Cerebellar nuclear complex (tissue), 1 donor: Measurements from ENCODE around the gene SLC4A2.
A peak's percentile ranks its signal among the peaks of the same experiment; 100 is the strongest.

Experiments
- DNase-seq, 2 experiments: peaks; one replicate each; lab custom pipeline; 2025; lab: John Stamatoyannopoulos, UW

SLC4A2 gene

DNA sequence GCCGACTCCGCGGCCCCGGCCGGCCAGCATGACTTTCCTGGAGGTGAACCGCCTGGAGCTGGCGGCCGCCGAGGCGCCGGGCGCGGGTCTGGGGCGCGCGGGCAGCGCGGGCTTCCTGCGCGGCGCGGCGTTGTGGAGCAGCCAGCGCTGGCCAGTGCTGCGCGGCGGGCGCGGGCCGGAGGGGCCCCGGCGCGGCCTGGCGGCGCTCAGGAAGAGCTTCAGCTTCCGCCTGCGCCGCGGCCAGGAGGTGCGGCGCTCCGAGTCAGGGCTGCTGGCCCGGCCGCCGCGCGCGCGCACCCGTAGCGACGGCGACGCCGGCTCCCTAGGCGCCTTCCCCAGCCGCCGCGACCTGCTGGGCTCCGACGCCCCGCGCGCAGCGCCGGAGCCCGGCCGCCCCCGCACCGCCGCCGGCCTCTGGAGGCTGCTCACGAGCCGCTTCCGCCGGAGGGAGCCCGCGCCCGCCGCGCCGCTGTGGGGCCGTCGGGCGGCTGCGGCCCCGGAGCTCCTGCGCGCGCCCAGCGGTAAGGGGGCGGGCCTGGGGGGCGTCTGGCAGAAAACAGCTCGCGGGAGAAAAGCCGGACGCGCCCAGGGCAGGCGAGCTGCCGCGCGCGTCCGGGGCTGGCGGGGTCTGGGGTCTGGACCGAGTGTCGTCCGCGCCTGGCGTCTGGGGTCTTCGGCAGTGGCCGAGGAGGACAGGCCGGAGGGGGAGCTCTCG lies 55.9 kb downstream of the SLC4A2 start:
- no peak for DNase-seq

DNA sequence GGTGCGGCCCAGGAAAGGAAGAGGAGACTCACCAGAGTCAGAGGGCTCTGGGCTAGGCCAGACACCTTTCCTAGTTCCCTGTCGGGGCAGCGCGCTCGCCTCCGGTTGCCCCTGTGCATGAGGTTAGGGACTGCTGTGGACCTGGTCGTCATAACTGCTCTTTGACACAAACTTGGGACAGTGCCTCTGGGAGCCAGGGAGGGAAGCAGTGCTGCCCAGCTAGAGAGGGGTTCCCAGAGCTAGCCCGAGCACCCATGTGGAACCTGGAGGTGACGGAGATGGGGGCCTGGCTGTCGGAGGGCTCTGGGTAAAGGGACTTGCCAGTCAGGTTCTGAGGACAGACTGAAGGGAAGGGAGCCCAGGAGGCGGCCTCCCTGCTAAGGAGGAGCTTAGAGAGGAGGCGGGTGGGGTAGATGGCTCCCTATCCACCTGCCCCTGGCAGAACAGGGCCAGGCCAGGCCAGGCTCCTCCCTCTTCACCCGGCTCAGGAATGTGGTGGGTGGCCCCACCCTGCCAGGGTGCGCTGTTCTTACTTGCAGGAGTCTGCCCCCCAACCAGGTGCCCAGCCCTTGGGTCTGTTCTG lies 56.5 kb downstream of the SLC4A2 start:
- no peak for DNase-seq

DNA sequence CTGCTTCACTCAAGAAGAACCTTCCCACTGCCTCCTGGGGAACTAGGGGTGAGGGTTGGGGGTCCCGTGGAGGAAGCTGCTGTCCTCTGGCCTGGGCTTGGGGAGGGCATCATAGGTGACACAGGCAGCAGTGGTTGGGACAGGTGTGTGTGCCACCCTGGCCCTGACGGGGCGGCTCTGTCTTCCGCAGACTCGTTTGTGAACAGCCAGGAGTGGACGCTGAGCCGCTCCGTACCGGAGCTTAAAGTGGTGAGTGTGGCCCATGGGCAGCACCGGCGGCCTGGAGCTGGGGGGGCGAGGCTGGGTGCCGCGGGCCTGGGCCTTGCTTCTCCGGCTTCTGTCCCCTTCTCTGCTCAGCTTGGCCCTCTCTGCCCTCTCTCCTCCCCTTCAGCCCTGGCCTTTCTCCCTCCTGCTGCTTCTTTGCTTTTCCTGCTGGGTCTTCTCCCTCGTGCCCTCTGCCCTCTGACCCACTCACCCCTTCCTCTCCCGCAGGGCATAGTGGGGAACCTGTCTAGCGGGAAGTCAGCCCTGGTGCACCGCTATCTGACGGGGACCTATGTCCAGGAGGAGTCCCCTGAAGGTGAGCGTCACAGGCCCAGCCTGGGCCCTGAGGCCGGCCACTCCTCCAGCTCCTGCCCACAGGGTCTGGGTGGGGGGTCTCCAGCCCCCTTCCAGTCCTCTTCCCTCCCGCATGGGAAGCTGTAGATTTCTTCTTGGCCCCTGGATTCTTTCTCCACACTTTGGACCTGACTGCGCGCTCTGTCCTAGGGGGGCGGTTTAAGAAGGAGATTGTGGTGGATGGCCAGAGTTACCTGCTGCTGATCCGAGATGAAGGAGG lies 57.4 kb downstream of the SLC4A2 start:
- DNase-seq = no peak

DNA sequence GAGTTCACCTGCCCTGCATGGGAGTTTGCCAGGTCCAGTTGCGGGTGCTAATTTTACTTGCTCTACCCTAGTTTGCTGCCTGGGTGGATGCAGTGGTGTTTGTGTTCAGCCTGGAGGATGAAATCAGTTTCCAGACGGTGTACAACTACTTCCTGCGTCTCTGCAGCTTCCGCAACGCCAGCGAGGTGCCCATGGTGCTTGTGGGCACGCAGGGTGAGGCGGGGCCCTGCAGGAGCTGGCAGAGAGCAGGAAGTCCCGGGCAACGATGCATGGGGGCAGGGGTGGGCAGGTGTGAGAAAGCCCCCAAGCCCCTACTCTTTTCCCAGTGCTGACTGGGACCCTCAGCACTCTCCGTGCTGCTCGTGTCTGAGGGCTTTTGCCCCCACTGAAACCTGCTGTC lies 58.2 kb downstream of the SLC4A2 start:
- no peak for DNase-seq

DNA sequence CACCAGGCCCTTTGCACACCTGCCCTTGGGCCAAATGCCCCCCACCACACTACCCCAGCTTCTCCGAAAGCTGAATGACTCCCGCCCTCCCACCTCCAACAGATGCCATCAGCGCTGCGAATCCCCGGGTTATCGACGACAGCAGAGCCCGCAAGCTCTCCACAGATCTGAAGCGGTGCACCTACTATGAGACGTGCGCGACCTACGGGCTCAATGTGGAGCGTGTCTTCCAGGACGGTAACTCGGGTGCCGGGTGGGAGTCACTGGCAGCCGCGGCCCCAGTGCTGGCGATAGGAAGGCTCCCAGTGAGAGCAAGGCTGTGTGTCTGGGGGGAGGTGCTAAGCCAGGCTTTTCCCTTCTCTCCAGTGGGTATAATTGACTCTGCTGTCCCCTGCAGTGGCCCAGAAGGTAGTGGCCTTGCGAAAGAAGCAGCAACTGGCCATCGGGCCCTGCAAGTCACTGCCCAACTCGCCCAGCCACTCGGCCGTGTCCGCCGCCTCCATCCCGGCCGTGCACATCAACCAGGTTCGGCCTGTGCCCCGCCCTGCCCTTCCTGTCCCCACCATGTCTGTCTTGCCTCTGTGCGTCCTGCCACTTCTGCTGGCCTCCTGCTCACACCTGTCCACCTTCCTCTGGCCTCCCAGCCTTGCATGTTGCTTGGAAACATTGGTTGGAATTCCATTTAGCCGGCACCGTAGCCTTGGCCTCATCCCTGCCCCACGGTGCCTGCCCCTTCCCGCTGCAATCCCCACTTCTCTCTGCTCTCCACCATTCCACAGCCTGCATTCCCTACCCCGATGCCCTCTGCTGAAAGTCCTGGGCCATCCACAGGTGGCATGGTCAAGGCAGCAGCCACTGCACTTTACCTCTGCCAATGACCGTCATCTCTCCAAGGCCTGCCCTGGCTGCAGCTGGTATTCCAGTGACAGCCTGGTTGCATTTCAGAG lies 59.0 kb downstream of the SLC4A2 start:
- DNase-seq = no peak

DNA sequence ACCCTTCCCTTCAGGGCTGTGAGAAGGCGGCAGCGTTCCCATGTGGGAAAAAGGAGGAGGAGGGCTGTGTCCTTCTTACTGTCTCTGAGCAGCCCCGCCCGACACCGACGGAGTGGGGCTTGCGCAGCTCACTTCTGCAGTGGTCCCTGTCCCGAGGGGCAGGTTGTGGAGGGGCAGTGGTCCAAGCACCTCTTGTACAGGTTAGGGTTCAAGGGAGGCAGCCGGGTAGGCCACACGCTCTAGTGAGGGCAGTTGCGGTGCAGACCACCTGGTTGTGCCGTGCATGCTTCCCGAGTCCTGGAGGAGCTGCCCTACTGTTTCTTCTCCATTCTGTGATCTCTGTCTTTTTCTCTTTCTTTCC lies 59.6 kb downstream of the SLC4A2 start:
- no peak for DNase-seq

DNA sequence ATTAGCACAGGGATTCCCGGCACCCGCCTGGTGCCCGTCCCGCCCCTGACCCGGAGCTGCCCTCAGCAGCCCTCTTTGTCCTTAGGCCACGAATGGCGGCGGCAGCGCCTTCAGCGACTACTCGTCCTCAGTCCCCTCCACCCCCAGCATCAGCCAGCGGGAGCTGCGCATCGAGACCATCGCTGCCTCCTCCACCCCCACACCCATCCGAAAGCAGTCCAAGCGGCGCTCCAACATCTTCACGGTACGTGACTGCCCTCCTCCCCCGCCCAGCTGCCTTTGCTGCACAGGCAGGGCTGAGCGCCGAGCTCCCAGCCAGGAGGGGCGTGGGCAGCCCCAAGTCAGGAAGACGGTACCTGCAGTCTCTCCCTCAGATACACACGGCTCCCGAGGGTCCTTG lies 60.5 kb downstream of the SLC4A2 start:
- no peak for DNase-seq

DNA sequence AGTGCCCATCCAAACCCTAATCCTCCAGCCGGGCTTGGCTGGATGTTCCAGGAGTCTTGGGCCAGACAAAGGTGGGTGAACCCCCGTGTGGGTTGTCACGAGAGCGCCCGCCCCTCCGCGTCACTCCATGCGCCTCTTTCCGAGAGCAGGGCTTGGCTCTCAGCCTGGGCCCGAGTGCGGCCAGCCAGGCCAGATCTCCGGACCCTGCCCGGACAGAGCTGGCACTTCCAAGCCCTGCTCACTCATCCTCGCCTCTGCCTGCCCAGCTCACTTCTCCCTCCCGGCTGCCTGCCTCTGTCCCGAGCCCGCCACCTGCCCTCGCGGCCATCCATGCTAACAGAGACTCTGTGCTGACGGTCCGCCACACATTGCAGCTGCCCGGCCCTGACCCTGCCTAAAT lies 61.5 kb downstream of the SLC4A2 start:
- no peak for DNase-seq

DNA sequence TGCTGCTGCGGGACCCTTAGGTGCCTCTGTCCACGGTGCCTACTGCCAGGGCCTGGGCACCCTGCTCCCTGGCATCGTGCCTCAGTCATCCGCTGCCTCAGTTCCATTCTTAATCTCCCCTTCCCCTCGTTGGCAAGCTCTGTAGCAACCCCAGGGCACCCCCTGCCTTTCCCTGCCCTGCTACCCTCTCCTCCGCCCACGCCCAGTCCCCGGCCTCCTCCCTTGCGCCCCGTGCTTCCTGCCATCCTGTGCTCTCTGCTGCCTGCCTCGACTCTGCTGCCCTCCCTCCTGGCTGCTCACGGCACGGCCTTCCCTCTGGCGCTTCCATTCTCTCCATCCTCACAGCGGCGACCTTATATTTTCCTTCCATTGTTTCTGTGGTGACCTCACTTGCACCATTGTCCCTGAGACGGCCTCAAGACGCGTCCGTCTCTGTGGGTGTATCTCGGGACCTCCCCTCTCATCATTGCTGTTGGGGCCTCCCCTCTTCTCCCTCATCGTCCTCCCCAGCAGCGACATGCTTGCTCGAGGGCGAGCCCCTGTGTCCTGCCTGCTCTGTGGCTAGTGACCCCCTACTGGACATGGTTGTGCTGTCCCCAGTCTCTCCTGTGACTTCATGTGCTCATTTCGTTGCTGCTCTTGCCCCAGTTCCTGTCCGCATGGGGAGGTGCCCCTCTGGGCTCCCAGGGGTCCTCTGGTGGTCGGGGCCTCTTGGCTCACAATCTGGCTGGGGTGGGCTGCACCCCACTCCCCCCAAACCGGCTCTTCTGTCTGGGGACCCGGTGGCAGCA lies 62.2 kb downstream of the SLC4A2 start:
- no peak for DNase-seq

DNA sequence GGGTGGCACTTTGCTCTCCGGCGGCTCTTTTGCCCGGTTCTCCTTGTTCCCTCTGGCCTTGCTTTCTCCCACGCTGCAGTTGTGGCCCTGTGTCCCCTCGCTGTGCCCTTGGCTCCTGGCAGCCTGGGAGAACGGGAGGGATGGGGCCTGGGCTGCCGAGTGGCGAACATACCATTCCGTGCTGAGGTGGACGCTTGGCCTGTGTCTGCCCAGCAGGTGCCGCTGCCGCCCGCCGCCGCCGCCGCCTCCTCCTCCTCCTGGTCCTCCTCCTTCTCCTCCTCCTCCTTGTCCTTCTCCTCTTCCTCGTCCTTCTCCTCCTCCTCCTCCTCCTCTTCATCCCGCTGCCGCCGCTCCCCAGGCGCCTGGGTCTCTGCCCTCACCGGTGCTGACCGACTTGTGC lies 62.9 kb downstream of the SLC4A2 start:
- DNase-seq = no peak

DNA sequence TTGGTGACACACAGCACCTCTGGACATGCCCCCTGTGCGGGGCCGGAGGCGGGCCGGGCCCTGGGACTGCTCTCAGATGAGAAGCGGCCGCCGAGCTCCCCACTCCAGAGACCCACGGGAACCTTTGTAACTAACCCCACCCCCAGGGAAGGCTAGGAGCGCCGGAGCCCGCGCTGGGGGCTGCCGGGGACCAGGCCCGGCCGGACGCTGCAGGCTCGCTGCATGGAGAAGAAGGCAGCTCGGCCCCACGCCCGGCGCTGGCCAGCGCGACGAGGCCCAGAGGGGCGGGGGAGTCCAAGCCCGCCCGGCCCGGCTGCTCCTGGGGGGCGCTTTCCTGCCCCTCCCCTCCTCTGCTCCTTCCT lies 63.4 kb downstream of the SLC4A2 start:
- no peak for DNase-seq

DNA sequence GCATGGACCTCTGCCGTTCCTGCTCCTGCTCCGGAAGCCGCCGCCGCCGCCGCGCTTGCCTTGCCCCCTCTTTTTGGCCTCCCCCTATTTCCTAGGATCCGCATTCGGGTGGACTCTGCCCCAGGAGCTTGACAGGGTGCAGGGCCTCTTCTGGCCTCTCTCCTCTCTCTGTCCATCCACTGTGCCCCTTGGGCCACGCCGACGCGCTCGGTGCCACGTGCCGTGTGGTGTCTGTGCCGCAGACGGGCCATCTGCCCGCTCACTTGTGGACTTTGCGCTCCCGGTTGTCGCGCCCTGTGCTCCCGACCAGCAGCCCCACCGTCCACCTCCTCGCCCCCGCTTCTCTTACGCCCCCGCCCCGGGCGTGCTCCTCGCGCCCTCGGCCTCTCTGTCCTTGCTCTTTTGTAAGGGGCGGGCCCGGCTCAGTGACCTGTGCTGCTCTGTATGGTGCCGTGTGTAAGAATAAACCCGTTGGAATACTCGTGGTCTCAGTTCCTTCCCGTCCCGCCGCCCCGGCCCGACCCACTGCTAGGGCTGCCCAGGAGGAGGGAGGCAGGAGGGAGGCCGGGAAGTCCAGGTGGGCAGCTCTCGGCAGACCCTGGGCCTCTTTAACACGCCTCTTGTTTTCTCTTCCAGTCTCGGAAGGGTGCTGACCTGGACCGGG lies 63.9 kb downstream of the SLC4A2 start:
- DNase-seq = no peak

DNA sequence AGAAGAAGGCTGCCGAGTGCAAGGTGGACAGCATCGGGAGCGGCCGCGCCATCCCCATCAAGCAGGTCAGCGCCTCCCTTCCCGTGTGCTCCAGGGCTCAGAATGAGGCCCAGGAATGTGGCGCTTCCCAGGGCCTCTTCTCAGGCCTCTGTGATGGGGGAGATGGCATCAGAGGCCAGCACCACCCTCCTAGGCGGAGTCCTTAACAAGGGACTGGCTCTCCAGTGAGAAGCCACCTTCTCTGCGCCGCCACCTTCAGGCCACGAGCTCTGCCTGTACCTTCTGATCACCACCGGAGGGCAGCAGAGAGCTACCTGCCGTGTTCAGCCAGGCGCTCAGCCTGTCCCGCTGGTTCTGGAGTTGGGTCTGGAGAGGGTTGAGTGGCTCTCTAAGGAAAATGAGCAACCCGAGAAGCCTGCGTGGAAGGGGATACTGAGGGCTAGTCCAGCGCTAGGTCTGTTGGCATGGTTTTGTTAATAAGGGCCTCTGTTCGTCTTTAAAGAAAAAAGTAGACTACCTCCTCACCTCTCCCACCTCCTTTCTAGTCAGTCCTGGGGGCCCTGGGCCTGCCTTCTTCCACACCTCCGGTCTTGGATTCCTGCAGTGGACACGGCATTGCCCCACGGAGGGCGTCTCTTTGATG lies 64.6 kb downstream of the SLC4A2 start:
- peak; percentile 14 to 80 for DNase-seq

DNA sequence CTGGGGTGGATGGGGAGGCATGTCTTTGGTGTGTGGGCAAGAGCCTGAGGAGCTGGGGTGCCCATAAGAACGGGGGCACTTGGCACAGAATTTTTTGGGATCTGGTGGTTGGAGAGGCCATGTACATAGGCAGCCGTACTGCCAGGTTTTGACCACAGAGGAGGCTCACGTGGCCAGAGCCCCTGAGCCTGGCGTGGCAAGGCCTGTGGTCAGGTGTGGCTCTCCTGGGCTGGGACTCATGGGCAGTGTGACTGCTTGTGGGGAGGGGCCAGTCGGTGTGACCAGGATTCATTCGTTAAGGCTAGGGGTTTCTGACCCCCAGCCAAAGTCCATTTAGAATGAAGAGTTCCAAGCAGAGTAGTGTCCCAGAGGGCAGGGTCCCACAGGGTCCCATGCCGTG lies 65.1 kb downstream of the SLC4A2 start:
- DNase-seq = no peak

DNA sequence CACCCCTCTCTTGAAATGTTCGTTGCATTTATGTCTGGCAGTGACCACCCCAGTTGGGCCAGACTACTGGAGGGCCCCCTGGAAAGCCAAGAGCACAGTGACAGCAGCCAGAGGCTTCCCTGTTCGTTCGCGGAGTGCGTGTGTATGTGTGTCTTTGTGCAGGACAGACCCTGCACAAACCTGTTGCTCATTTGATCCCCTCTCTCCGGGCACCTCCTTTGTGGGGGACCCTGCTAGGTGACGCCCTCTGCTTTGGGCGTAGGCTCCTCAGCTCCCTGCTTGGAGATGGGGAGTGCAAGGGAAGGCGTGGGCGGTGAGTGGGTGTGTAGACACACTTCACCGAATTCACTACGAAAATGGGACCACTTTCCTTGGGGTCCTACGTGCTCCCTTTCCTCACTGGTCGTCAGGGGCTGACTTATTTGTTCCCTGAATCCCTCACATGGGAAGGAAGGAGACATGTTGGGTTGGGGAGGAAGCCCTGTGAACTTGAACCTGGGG lies 65.6 kb downstream of the SLC4A2 start:
- no peak for DNase-seq

DNA sequence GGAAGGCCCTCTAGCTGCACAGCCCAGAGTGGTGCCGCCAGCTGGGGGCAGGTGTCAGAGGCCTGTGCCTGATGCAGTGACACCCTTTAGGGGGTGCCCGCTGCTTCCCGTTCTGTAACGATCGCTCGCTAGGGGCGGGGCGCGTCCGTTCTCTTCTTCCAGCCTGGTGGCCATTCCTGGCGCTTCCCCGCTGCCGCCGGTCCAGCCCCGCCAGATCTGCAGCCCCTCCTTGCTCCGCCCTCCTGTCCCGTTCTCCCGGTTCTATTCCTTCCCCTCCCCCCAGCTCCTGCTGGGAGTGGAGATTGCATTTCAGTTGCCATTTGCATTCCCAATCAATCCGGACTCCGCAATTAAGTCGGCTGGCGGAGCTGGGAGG lies 66.1 kb downstream of the SLC4A2 start:
- DNase-seq = no peak

DNA sequence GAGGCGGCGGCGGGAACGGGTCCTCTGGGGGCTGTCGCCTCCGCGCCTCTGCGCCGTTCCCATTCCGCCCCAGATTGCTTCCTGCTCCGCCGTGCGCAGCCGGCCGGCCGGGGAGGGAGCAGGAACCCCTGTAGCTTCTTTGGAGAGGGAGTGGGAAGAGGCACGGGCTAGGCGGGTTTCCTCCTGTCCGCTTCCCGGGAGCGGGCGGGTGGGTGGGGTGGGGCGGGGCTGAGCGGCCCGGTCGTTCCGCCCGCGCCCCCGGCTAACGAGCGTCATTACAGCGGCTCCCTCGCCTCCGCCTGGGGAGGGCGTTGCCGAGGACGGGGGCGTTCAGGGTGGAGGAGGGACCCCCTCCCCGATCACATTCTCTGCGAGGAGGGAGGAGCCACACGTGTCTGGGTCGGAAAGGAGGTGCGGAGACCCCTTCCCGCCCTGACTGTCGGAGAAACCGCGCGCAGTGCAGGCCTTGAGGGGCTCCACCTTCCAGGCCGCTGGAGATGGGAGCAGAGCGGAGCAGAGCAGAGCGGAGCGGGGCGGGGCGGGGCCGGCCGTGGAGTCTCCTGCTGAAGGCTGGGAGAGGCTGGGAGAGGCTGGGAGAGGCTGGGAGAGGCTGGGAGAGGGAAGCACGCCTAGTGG lies 66.6 kb downstream of the SLC4A2 start:
- no peak for DNase-seq
